Measurements from ENCODE around the gene PBX2.
A peak's percentile ranks its signal among the peaks of the same experiment; 100 is the strongest.
"Not testable (repeated sequence)": the region's sequence is repeated elsewhere in the genome, so short reads cannot be mapped to it uniquely, and the experiment has no call there.

The PBX2 gene

GRCh38 chr6:32198345-32198696, 8.3 kb upstream of the PBX2 start:
- H3K4me1 ChIP-seq (ENCODE audit: control insufficient read depth, insufficient read depth, low read length) = peaks cover 18% of the 10 kb centered on the region
- H3K4me3 ChIP-seq (ENCODE audit: low read length) = no peak overlapping the region
- no peak overlapping the region for H3K9ac ChIP-seq (ENCODE audit: low read length)
- H3K9me3 ChIP-seq (ENCODE audit: control insufficient read depth, low read length) = no peaks in the 10 kb centered on the region
- peaks cover 3% of the 10 kb centered on the region for H3K27me3 ChIP-seq (ENCODE audit: control insufficient read depth, insufficient read depth, low read length)
- no peaks in the 10 kb centered on the region for H3K36me3 ChIP-seq (ENCODE audit: control insufficient read depth, insufficient read depth, low read length)

GRCh38 chr6:32196682-32197616, 6.9 kb upstream of the PBX2 start:
- H3K9me3 ChIP-seq (ENCODE audit: control insufficient read depth, low read length) = no peaks in the 10 kb centered on the region
- no peaks in the 10 kb centered on the region for H3K36me3 ChIP-seq (ENCODE audit: control insufficient read depth, insufficient read depth, low read length)
- H3K27me3 ChIP-seq (ENCODE audit: control insufficient read depth, insufficient read depth, low read length) = peaks cover 2% of the 10 kb centered on the region
- H3K4me1 ChIP-seq (ENCODE audit: control insufficient read depth, insufficient read depth, low read length) = peaks cover 30% of the 10 kb centered on the region
- peak overlapping the region; percentile 97 for H3K9ac ChIP-seq (ENCODE audit: low read length)
- H3K4me3 ChIP-seq (ENCODE audit: low read length) = peak overlapping the region; percentile 94

GRCh38 chr6:32195902-32196681, 6.1 kb upstream of the PBX2 start:
- H3K36me3 ChIP-seq (ENCODE audit: control insufficient read depth, insufficient read depth, low read length) = no peaks in the 10 kb centered on the region
- H3K9me3 ChIP-seq (ENCODE audit: control insufficient read depth, low read length) = no peaks in the 10 kb centered on the region
- peak overlapping the region; percentile 94 for H3K4me3 ChIP-seq (ENCODE audit: low read length)
- H3K4me1 ChIP-seq (ENCODE audit: control insufficient read depth, insufficient read depth, low read length) = peaks cover 36% of the 10 kb centered on the region
- H3K9ac ChIP-seq (ENCODE audit: low read length) = peak overlapping the region; percentile 97
- no peaks in the 10 kb centered on the region for H3K27me3 ChIP-seq (ENCODE audit: control insufficient read depth, insufficient read depth, low read length)

- Histone ChIP-seq H3K4me1 (ENCODE audit: control insufficient read depth, insufficient read depth, low read length) (peaks cover 40% of the 10 kb centered on the region), H3K27me3 (ENCODE audit: control insufficient read depth, insufficient read depth, low read length) (no peaks in the 10 kb centered on the region), H3K4me3 (ENCODE audit: low read length) (no peak overlapping the region), H3K9ac (ENCODE audit: low read length) (peak overlapping the region; percentile 97), H3K36me3 (ENCODE audit: control insufficient read depth, insufficient read depth, low read length) (no peaks in the 10 kb centered on the region), H3K9me3 (ENCODE audit: control insufficient read depth, low read length) (no peaks in the 10 kb centered on the region)
These were observed 5.6 kb upstream of the PBX2 start for GRCh38 chr6:32195652-32195901.

GRCh38 chr6:32194825-32195651, 5.0 kb upstream of the PBX2 start:
- Histone ChIP-seq H3K27me3 (ENCODE audit: control insufficient read depth, insufficient read depth, low read length) (no peaks in the 10 kb centered on the region), H3K4me1 (ENCODE audit: control insufficient read depth, insufficient read depth, low read length) (peaks cover 44% of the 10 kb centered on the region), H3K36me3 (ENCODE audit: control insufficient read depth, insufficient read depth, low read length) (no peaks in the 10 kb centered on the region), H3K9me3 (ENCODE audit: control insufficient read depth, low read length) (no peaks in the 10 kb centered on the region), H3K9ac (ENCODE audit: low read length) (peak overlapping the region; percentile 66), H3K4me3 (ENCODE audit: low read length) (peak overlapping the region; percentile 51)

- no peak overlapping the region for H3K4me3 ChIP-seq (ENCODE audit: low read length)
- no peaks in the 10 kb centered on the region for H3K9me3 ChIP-seq (ENCODE audit: control insufficient read depth, low read length)
- peaks cover 44% of the 10 kb centered on the region for H3K4me1 ChIP-seq (ENCODE audit: control insufficient read depth, insufficient read depth, low read length)
- no peak overlapping the region for H3K9ac ChIP-seq (ENCODE audit: low read length)
- H3K27me3 ChIP-seq (ENCODE audit: control insufficient read depth, insufficient read depth, low read length) = no peaks in the 10 kb centered on the region
- no peaks in the 10 kb centered on the region for H3K36me3 ChIP-seq (ENCODE audit: control insufficient read depth, insufficient read depth, low read length)
These were observed 4.4 kb upstream of the PBX2 start for GRCh38 chr6:32194388-32194787.

- H3K4me1 ChIP-seq (ENCODE audit: control insufficient read depth, insufficient read depth, low read length) = peaks cover 53% of the 10 kb centered on the region
- not testable (repeated sequence) for H3K27me3 ChIP-seq (ENCODE audit: control insufficient read depth, insufficient read depth, low read length); H3K9me3 ChIP-seq (ENCODE audit: control insufficient read depth, low read length); H3K36me3 ChIP-seq (ENCODE audit: control insufficient read depth, insufficient read depth, low read length)
- peak overlapping the region; percentile 11 for H3K4me3 ChIP-seq (ENCODE audit: low read length)
- H3K9ac ChIP-seq (ENCODE audit: low read length) = peak overlapping the region; percentile 95
These were observed 3.1 kb upstream of the PBX2 start for GRCh38 chr6:32193096-32193495.

GRCh38 chr6:32192608-32193039, 2.6 kb upstream of the PBX2 start, which contains the start of gene GPSM3:
TSS of gene GPSM3 (minus strand) at chr6:32192643. CDS start at chr6:32192513, 130 bp downstream.
- H3K9ac ChIP-seq (ENCODE audit: low read length) = peak within 1 kb of the TSS; percentile 95
- no peaks in the 10 kb centered on the region for H3K36me3 ChIP-seq (ENCODE audit: control insufficient read depth, insufficient read depth, low read length)
- no peaks in the 10 kb centered on the region for H3K9me3 ChIP-seq (ENCODE audit: control insufficient read depth, low read length)
- H3K4me1 ChIP-seq (ENCODE audit: control insufficient read depth, insufficient read depth, low read length) = peaks cover 57% of the 10 kb centered on the region
- H3K4me3 ChIP-seq (ENCODE audit: low read length) = peak within 1 kb of the TSS; percentile 11
- no peaks in the 10 kb centered on the region for H3K27me3 ChIP-seq (ENCODE audit: control insufficient read depth, insufficient read depth, low read length)

GRCh38 chr6:32191696-32192607, 1.9 kb upstream of the PBX2 start:
- Histone ChIP-seq H3K4me3 (ENCODE audit: low read length) (no peak overlapping the region), H3K9me3 (ENCODE audit: control insufficient read depth, low read length) (no peaks in the 10 kb centered on the region), H3K9ac (ENCODE audit: low read length) (peak overlapping the region; percentile 95), H3K27me3 (ENCODE audit: control insufficient read depth, insufficient read depth, low read length) (no peaks in the 10 kb centered on the region), H3K4me1 (ENCODE audit: control insufficient read depth, insufficient read depth, low read length) (peaks cover 55% of the 10 kb centered on the region), H3K36me3 (ENCODE audit: control insufficient read depth, insufficient read depth, low read length) (no peaks in the 10 kb centered on the region)

GRCh38 chr6:32190911-32191677, 1.1 kb upstream of the PBX2 start:
- Histone ChIP-seq H3K9ac (ENCODE audit: low read length) (peak overlapping the region; percentile 95), H3K9me3 (ENCODE audit: control insufficient read depth, low read length) (no peaks in the 10 kb centered on the region), H3K27me3 (ENCODE audit: control insufficient read depth, insufficient read depth, low read length) (no peaks in the 10 kb centered on the region), H3K36me3 (ENCODE audit: control insufficient read depth, insufficient read depth, low read length) (no peaks in the 10 kb centered on the region), H3K4me1 (ENCODE audit: control insufficient read depth, insufficient read depth, low read length) (peaks cover 54% of the 10 kb centered on the region), H3K4me3 (ENCODE audit: low read length) (no peak overlapping the region)

- Histone ChIP-seq H3K9me3 (ENCODE audit: control insufficient read depth, low read length) (no peaks in the 10 kb centered on the region), H3K4me3 (ENCODE audit: low read length) (peak overlapping the region; percentile 66), H3K4me1 (ENCODE audit: control insufficient read depth, insufficient read depth, low read length) (peaks cover 53% of the 10 kb centered on the region), H3K27me3 (ENCODE audit: control insufficient read depth, insufficient read depth, low read length) (no peaks in the 10 kb centered on the region), H3K9ac (ENCODE audit: low read length) (peak overlapping the region; percentile 95), H3K36me3 (ENCODE audit: control insufficient read depth, insufficient read depth, low read length) (no peaks in the 10 kb centered on the region)
These were observed 304 bp downstream of the PBX2 start for GRCh38 chr6:32189742-32190053.
